HTR-8/SVneo (cell line): ENCODE measurements around the gene DNAH7.
A peak's percentile ranks its signal among the peaks of the same experiment; 100 is the strongest.

Source experiments
- DNase-seq: peaks from one replicate; pipeline ENCODE4 v3.0.0; 2011; ENCODE audit warnings: low spot score, mixed read lengths; ENCODE audit not compliant: insufficient read length
- FAIRE-seq: peaks from 2 replicates; lab custom pipeline; 2011; peaks lifted over from hg19 to GRCh38; lab: Jason Lieb, UNC

The DNAH7 gene

GRCh38 chr2:196080526-196080925, 11.9 kb upstream of the DNAH7 start:
- no peak for FAIRE-seq
- DNase-seq, result no peak

- DNase-seq, result no peak
- FAIRE-seq, result no peak
These were observed 10.4 kb upstream of the DNAH7 start for GRCh38 chr2:196079052-196079451.

GRCh38 chr2:196077821-196078220, 9.2 kb upstream of the DNAH7 start:
- DNase-seq (no peak), FAIRE-seq (no peak)

GRCh38 chr2:196076778-196077568, 8.3 kb upstream of the DNAH7 start:
- FAIRE-seq (no peak), DNase-seq (no peak)

- DNase-seq, result no peak
- FAIRE-seq, result no peak
These were observed 6.6 kb upstream of the DNAH7 start for GRCh38 chr2:196075196-196075595.

- DNase-seq (no peak), FAIRE-seq (no peak)
These were observed 6.0 kb upstream of the DNAH7 start for GRCh38 chr2:196074631-196075030.

- DNase-seq (no peak), FAIRE-seq (no peak)
These were observed 4.9 kb upstream of the DNAH7 start for GRCh38 chr2:196073521-196073920.

GRCh38 chr2:196067088-196067382, 1.6 kb downstream of the DNAH7 start:
- DNase-seq, result no peak
- FAIRE-seq, result no peak

- no peak for FAIRE-seq
- peak; percentile 37 for DNase-seq
These were observed 2.1 kb downstream of the DNAH7 start for GRCh38 chr2:196066291-196067087.

- DNase-seq (no peak), FAIRE-seq (no peak)
These were observed 4.9 kb downstream of the DNAH7 start for GRCh38 chr2:196063773-196064172.

- FAIRE-seq (no peak), DNase-seq (no peak)
These were observed 9.1 kb downstream of the DNAH7 start for GRCh38 chr2:196059491-196059960.

GRCh38 chr2:196054631-196055030, 14.0 kb downstream of the DNAH7 start:
- DNase-seq (no peak), FAIRE-seq (no peak)

GRCh38 chr2:196046123-196046917, 22.3 kb downstream of the DNAH7 start:
- FAIRE-seq (no peak), DNase-seq (no peak)

GRCh38 chr2:196041786-196042185, 26.9 kb downstream of the DNAH7 start:
- FAIRE-seq, result no peak
- DNase-seq, result no peak

- DNase-seq (no peak), FAIRE-seq (no peak)
These were observed 28.4 kb downstream of the DNAH7 start for GRCh38 chr2:196040218-196040617.

- FAIRE-seq (no peak), DNase-seq (no peak)
These were observed 32.2 kb downstream of the DNAH7 start for GRCh38 chr2:196036442-196036841.

GRCh38 chr2:196018037-196018436, 50.6 kb downstream of the DNAH7 start:
- DNase-seq (no peak), FAIRE-seq (no peak)

- no peak for DNase-seq
- no peak for FAIRE-seq
These were observed 56.3 kb downstream of the DNAH7 start for GRCh38 chr2:196012314-196012713.

- FAIRE-seq (no peak), DNase-seq (no peak)
These were observed 68.1 kb downstream of the DNAH7 start for GRCh38 chr2:196000551-196000950.

GRCh38 chr2:195998070-195998469, 70.6 kb downstream of the DNAH7 start:
- FAIRE-seq (no peak), DNase-seq (no peak)

GRCh38 chr2:195995499-195995898, 73.1 kb downstream of the DNAH7 start:
- DNase-seq (no peak), FAIRE-seq (no peak)
